HL-60 (cell line): ENCODE measurements around the gene ARHGAP24.
"Not testable (repeated sequence)": the region's sequence is repeated elsewhere in the genome, so short reads cannot be mapped to it uniquely, and the experiment has no call there.

Source experiments
- DNase-seq, 2 experiments: peaks; one replicate each; pipeline ENCODE4 v3.0.0-alpha.2; 2010 to 2020; ENCODE audit warnings: low read depth in 1 of 2, low spot score in 1 of 2
- H3K27ac ChIP-seq: fragments of 250-450 bp; sonication (Bioruptor Pico); replicated peaks from 2 replicates; pipeline ENCODE4 v1.5.1; 2020; ENCODE audit warnings: mild to moderate bottlenecking, moderate library complexity
- H3K27me3 ChIP-seq: fragments of 250-450 bp; sonication (Bioruptor Pico); 2 replicates; pipeline ENCODE4 v1.5.1; 2021; ENCODE audit warnings: mild to moderate bottlenecking, moderate library complexity; ENCODE audit not compliant: insufficient read depth, poor library complexity, severe bottlenecking
- H3K4me3 ChIP-seq: replicated peaks from 2 replicates; pipeline ENCODE4 v1.5.1; 2011; ENCODE audit warnings: mild to moderate bottlenecking, control low read depth, low read length; ENCODE audit not compliant: insufficient read depth
- CTCF ChIP-seq: IDR thresholded peaks from one replicate; pipeline ENCODE4 v1.5.1; 2011; ENCODE audit warnings: low read length, control low read depth, inconsistent platforms; ENCODE audit not compliant: insufficient read depth
- GABPA ChIP-seq: IDR thresholded peaks from 2 replicates; pipeline ENCODE4 v1.6.1; 2012; ENCODE audit warnings: low read depth
- POLR2AphosphoS5 ChIP-seq: IDR thresholded peaks from 2 replicates; pipeline ENCODE4 v1.6.1; 2012; ENCODE audit warnings: low read depth
- REST ChIP-seq: IDR thresholded peaks from 2 replicates; pipeline ENCODE4 v1.6.1; 2012; ENCODE audit warnings: low read depth; ENCODE audit not compliant: insufficient replicate concordance
- SPI1 ChIP-seq: IDR thresholded peaks from 2 replicates; pipeline ENCODE4 v1.6.1; 2012; ENCODE audit warnings: low read depth, mild to moderate bottlenecking, borderline replicate concordance

ARHGAP24 gene

GRCh38 chr4:85834934-85835333 is 360.0 kb downstream of the ARHGAP24 start:
- no peak for TF ChIP-seq GABPA
- TF ChIP-seq SPI1 = no peak
- TF ChIP-seq POLR2AphosphoS5 = no peak
- no peak for TF ChIP-seq REST
- TF ChIP-seq CTCF = no peak
- DNase-seq = no peak
- H3K27ac ChIP-seq = no peak overlapping the region
- no peaks in the 10 kb centered on the region for H3K27me3 ChIP-seq
- H3K4me3 ChIP-seq = no peak overlapping the region

- Histone ChIP-seq H3K27ac (no peak overlapping the region), H3K27me3 (no peaks in the 10 kb centered on the region), H3K4me3 (no peak overlapping the region)
- no peak for DNase-seq
- TF ChIP-seq POLR2AphosphoS5 (no peak), GABPA (no peak), CTCF (no peak), SPI1 (no peak), REST (no peak)
These were observed 361.9 kb downstream of the ARHGAP24 start for GRCh38 chr4:85836588-85837438.

GRCh38 chr4:85837439-85837733 is 362.4 kb downstream of the ARHGAP24 start:
- Histone ChIP-seq H3K4me3 (no peak overlapping the region), H3K27me3 (no peaks in the 10 kb centered on the region), H3K27ac (no peak overlapping the region)
- DNase-seq = no peak
- TF ChIP-seq GABPA (no peak), POLR2AphosphoS5 (no peak), REST (no peak), SPI1 (no peak), CTCF (no peak)

- not testable (repeated sequence) for H3K27me3 ChIP-seq, H3K4me3 ChIP-seq, H3K27ac ChIP-seq, DNase-seq
These were observed 365.1 kb downstream of the ARHGAP24 start for GRCh38 chr4:85839981-85840451.
